HCT116 (cell line): Measurements from ENCODE around the gene PAX2. TPM values are rescaled to one million over a fixed set of nuclear protein-coding genes. Genes with fewer than 3 reads are reported as not detected.

Source experiments
- ATAC-seq: fragments of 200-7000 bp; cut with Tn5 transposase; 2 replicates; pipeline ENCODE4 v1.9.1; 2020; ENCODE audit warnings: mild to moderate bottlenecking, moderate library complexity
- BruUV-seq: library from RNA; stranded (reverse); fragments of 400-500 nt; replicated peaks from 2 replicates; lab custom pipeline; 2021; lab: Mats Ljungman, UMichigan
- CTCF ChIA-PET: fragments of 300-600 bp; sonication (Branson Sonifier 250); formaldehyde crosslinking; loops from one replicate; lab custom pipeline; 2021; ENCODE audit warnings: antibody characterized with exemption; lab: Charles Lee
- POLR2A ChIA-PET: fragments of 300-600, 350-600 bp; sonication (Branson Sonifier 250); formaldehyde crosslinking; loops from one replicate; lab custom pipeline; 2021; ENCODE audit warnings: antibody characterized with exemption; lab: Charles Lee
- RAD21 ChIA-PET, 2 experiments: fragments of 300-600 bp; sonication (Branson Sonifier 250); formaldehyde crosslinking; loops; one replicate each; lab custom pipeline; 2023; ENCODE audit warnings: low total read pairs in 2 of 2; ENCODE audit not compliant: uncharacterized antibody in 2 of 2, unreplicated experiment in 2 of 2, low non-redundant PET in 1 of 2; lab: Charles Lee
- DNase-seq: peaks from one replicate; pipeline ENCODE4 v3.0.0-alpha.2; 2010; ENCODE audit warnings: low read depth, low spot score
- H2AFZ ChIP-seq: fragments of 200-600 bp; shearing (Covaris generic), sonication (generic); 2 replicates; pipeline ENCODE4 v1.6.1; 2017; ENCODE audit warnings: low read depth, mixed run types, mixed read lengths, antibody characterized with exemption, low read length; ENCODE audit not compliant: poor library complexity, severe bottlenecking
- H3K27ac ChIP-seq: 2 replicates; pipeline ENCODE4 v1.5.1; 2012; ENCODE audit warnings: low read depth, low read length
- H3K27me3 ChIP-seq: fragments of 200-600 bp; sonication (generic); 2 replicates; pipeline ENCODE4 v1.6.1; 2016; ENCODE audit warnings: mixed run types, low read length, mixed read lengths; ENCODE audit not compliant: insufficient read depth
- H3K36me3 ChIP-seq, 2 experiments: fragments of 200-500 bp in 1 of 2; fragments of 200-600 bp in 1 of 2; sonication (Bioruptor generic) in 1 of 2; sonication (generic) in 1 of 2; 2 replicates each; pipeline versions ENCODE4 v1.5.1 to v1.6.1; 2014 to 2016; ENCODE audit warnings: low read length in 2 of 2, inconsistent platforms in 1 of 2, mixed read lengths in 1 of 2, mixed run types in 1 of 2; ENCODE audit not compliant: insufficient read depth in 2 of 2, control insufficient read depth in 1 of 2
- H3K4me1 ChIP-seq, 2 experiments: fragments of 200-600 bp in 1 of 2; sonication (generic) in 1 of 2; 2 replicates each; pipeline versions ENCODE4 v1.5.1 to v1.6.1; 2012 to 2017; ENCODE audit warnings: low read length in 2 of 2, inconsistent platforms in 1 of 2, mild to moderate bottlenecking in 1 of 2, mixed read lengths in 1 of 2, mixed run types in 1 of 2, moderate library complexity in 1 of 2; ENCODE audit not compliant: insufficient read depth in 2 of 2, control insufficient read depth in 1 of 2
- H3K4me2 ChIP-seq: fragments of 200-600 bp; sonication (generic); 2 replicates; pipeline ENCODE4 v1.6.1; 2017; ENCODE audit warnings: mixed run types, low read length, mixed read lengths
- H3K4me3 ChIP-seq, 2 experiments: fragments of 200-600 bp in 1 of 2; sonication (generic) in 1 of 2; replicated peaks in 1 of 2; 2 replicates each; pipeline ENCODE4 v1.5.1; 2011 to 2016; ENCODE audit warnings: low read length in 2 of 2, control low read depth in 1 of 2, low read depth in 1 of 2, mild to moderate bottlenecking in 1 of 2, mixed read lengths in 1 of 2, mixed run types in 1 of 2
- H3K79me2 ChIP-seq: fragments of 200-600 bp; sonication (generic); 2 replicates; pipeline ENCODE4 v1.6.1; 2017; ENCODE audit warnings: mild to moderate bottlenecking, mixed run types, low read length, moderate library complexity, mixed read lengths; ENCODE audit not compliant: insufficient read depth
- H3K9ac ChIP-seq: fragments of 200-600 bp; sonication (generic); 2 replicates; pipeline ENCODE4 v1.6.1; 2016; ENCODE audit warnings: low read length, mixed read lengths
- H3K9me2 ChIP-seq: fragments of 200-600 bp; sonication (generic), shearing (Covaris generic); 2 replicates; pipeline ENCODE4 v1.6.1; 2017; ENCODE audit warnings: mixed run types, mild to moderate bottlenecking, moderate library complexity; ENCODE audit not compliant: insufficient read depth
- H3K9me3 ChIP-seq, 2 experiments: fragments of 200-500 bp in 1 of 2; fragments of 200-600 bp in 1 of 2; sonication (Bioruptor generic) in 1 of 2; sonication (generic) in 1 of 2; 2 replicates each; pipeline ENCODE4 v1.6.1; 2014 to 2017; ENCODE audit warnings: low read length in 2 of 2, mixed read lengths in 2 of 2, inconsistent platforms in 1 of 2, low read depth in 1 of 2, mild to moderate bottlenecking in 1 of 2, mixed run types in 1 of 2, moderate library complexity in 1 of 2; ENCODE audit not compliant: control insufficient read depth in 1 of 2, insufficient read depth in 1 of 2
- H4K20me1 ChIP-seq: fragments of 200-600 bp; sonication (generic), shearing (Covaris generic); 2 replicates; pipeline ENCODE4 v1.6.1; 2017; ENCODE audit warnings: mixed run types, mild to moderate bottlenecking, moderate library complexity; ENCODE audit not compliant: insufficient read depth
- CBX3 ChIP-seq: IDR thresholded peaks from 2 replicates; pipeline ENCODE4 v1.6.1; 2012; ENCODE audit warnings: low read depth
- EGR1 ChIP-seq: IDR thresholded peaks from 2 replicates; pipeline ENCODE4 v1.6.1; 2012; ENCODE audit warnings: low read depth
- EZH2 ChIP-seq: fragments of 200-600 bp; sonication (generic); IDR thresholded peaks from 2 replicates; pipeline ENCODE4 v1.6.1; 2017; ENCODE audit warnings: antibody characterized with exemption, mixed run types
- EZH2phosphoT487 ChIP-seq: fragments of 200-600 bp; IDR thresholded peaks from 2 replicates; pipeline ENCODE4 v1.6.1; 2018; ENCODE audit warnings: antibody characterized with exemption, borderline replicate concordance
- JUND ChIP-seq: IDR thresholded peaks from 2 replicates; pipeline ENCODE4 v1.6.1; 2012
- POLR2AphosphoS5 ChIP-seq: IDR thresholded peaks from 2 replicates; pipeline ENCODE4 v1.6.1; 2011; ENCODE audit warnings: mild to moderate bottlenecking, low read depth, low read length, moderate library complexity
- SIN3A ChIP-seq: IDR thresholded peaks from 2 replicates; pipeline ENCODE4 v1.6.1; 2012; ENCODE audit warnings: low read depth
- SP1 ChIP-seq: IDR thresholded peaks from 2 replicates; pipeline ENCODE4 v1.6.1; 2012; ENCODE audit warnings: low read depth
- SRF ChIP-seq: IDR thresholded peaks from 2 replicates; pipeline ENCODE4 v1.6.1; 2012; ENCODE audit warnings: low read depth
- TCF7L2 ChIP-seq: IDR thresholded peaks from 2 replicates; pipeline ENCODE4 v1.7.0; 2011; ENCODE audit warnings: borderline replicate concordance, inconsistent platforms; ENCODE audit not compliant: insufficient read depth, insufficient read length; ENCODE audit errors: extremely low read depth
- YY1 ChIP-seq: IDR thresholded peaks from 2 replicates; pipeline ENCODE4 v1.6.1; 2011; ENCODE audit warnings: low read length, low read depth, moderate library complexity, mild to moderate bottlenecking; ENCODE audit not compliant: insufficient replicate concordance; ENCODE audit errors: extremely low read depth
- ZFX ChIP-seq: fragments of 450-650 bp; IDR thresholded peaks from 2 replicates; pipeline ENCODE4 v1.6.1; 2017
- ZNF274 ChIP-seq: fragments of 200-500 bp; sonication (Bioruptor generic); IDR thresholded peaks from 2 replicates; pipeline ENCODE4 v1.6.1; 2014; ENCODE audit warnings: mild to moderate bottlenecking, low read depth, low read length, inconsistent platforms
- intact Hi-C: fragments of 100-400 bp; cut with micrococcal nuclease; formaldehyde crosslinking; loops from 2 replicates; pipeline ENCODE4 v1.10.0; 2022
- total RNA-seq: library from RNA; stranded (reverse); gene quantifications from one replicate; pipeline ENCODE4 v1.2.1, GENCODE V29; 2021; ENCODE audit not compliant: unreplicated experiment
- TF ChIP-seq, protein P1 (sequence below): IDR thresholded peaks from 2 replicates; pipeline ENCODE4 v1.6.1; 2012
- TF ChIP-seq, protein P2 (sequence below): IDR thresholded peaks from 2 replicates; pipeline ENCODE4 v1.6.1; 2011; ENCODE audit warnings: mild to moderate bottlenecking, low read length, moderate library complexity; ENCODE audit not compliant: insufficient replicate concordance; ENCODE audit errors: extremely low read depth
- TF ChIP-seq, protein P3 (sequence below), 3 experiments: fragments of 200-600 bp in 1 of 3; sonication (generic) in 1 of 3; IDR thresholded peaks in 2 of 3; conservative IDR thresholded peaks in 1 of 3; 2 replicates each; pipeline ENCODE4 v1.5.1; 2012 to 2017; ENCODE audit warnings: low read depth in 2 of 3, low read length in 2 of 3, antibody characterized with exemption in 1 of 3, borderline replicate concordance in 1 of 3, control low read depth in 1 of 3, mild to moderate bottlenecking in 1 of 3, mixed read lengths in 1 of 3, mixed run types in 1 of 3, moderate library complexity in 1 of 3; ENCODE audit not compliant: insufficient read depth in 1 of 3

The PAX2 gene
- total RNA-seq, 1 experiment from 2014 or later: 5.0 TPM

DNA sequence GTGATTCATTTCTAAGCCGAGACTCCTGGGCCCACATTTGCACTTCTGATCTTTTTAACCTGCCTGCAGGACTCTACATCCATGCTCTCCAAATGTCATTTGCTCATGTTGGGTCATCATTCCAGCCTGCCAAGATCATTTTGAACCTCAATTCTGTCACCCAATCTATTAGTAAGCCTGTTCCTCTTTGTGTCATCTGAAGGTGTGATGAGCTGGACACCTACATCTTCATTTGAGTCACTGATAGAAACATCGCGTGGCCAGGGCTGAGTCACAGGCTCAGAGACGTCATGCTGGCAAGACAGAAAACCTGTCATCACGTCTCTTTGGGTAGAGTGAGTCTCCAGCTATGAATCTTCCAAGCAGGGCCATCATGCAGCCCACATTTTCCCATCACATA, 102.1 kb downstream of the PAX2 start (continued):
- TF ChIP-seq TCF7L2: no peak
- no peak for TF ChIP-seq ZFX
- no peak for TF ChIP-seq SIN3A
- peak; percentile 78; the same call in 1 of the 2 replicates for TF ChIP-seq CBX3
- no peak for TF ChIP-seq POLR2AphosphoS5
- TF ChIP-seq EGR1: no peak
- peak; percentile 53 for TF ChIP-seq SP1
- TF ChIP-seq, protein P1, sequence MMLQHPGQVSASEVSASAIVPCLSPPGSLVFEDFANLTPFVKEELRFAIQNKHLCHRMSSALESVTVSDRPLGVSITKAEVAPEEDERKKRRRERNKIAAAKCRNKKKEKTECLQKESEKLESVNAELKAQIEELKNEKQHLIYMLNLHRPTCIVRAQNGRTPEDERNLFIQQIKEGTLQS: no peak
- TF ChIP-seq EZH2phosphoT487: no peak
- TF ChIP-seq ZNF274: no peak
- TF ChIP-seq JUND: peak; percentile 77
- TF ChIP-seq SRF: no peak

DNA sequence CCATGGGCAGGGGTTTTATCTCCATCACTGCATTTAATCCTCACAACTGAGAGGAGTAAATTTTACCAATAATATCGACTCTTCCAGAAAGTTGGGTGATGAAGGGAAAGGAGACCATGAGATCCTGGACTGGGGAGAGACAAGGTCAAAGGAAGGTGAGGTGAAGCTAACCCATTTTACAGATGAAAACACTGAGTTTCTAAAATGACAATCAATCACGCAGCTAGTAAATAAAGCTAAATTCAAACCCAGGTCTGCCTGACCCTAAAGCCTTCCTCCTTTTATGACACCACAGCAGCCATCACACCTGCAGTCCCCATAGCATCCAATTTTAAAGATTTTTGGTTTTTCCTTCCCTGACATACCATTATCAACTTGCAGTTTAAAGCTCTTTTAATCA, 103.4 kb downstream of the PAX2 start:
- H3K9me2 ChIP-seq: no peaks in the 10 kb centered on the region
- no peaks in the 10 kb centered on the region for H4K20me1 ChIP-seq
- no peak overlapping the region for H3K4me3 ChIP-seq
- no TSS peak for BruUV-seq
- no peak overlapping the region for H2AFZ ChIP-seq
- H3K9ac ChIP-seq: no peak overlapping the region
- H3K4me2 ChIP-seq: no peak overlapping the region
- no peak overlapping the region for H3K27ac ChIP-seq
- H3K36me3 ChIP-seq: no peaks in the 10 kb centered on the region
- no peak for DNase-seq
- H3K79me2 ChIP-seq: no peaks in the 10 kb centered on the region
- no peaks in the 10 kb centered on the region for H3K9me3 ChIP-seq
- ChIA-PET CTCF (no interaction called here), RAD21 (no interaction called here), POLR2A (no interaction called here)
- intact Hi-C loops: no loop called here
- H3K27me3 ChIP-seq: peaks cover 17% of the 10 kb centered on the region
- ATAC-seq: no peak
- TF ChIP-seq SRF: no peak
- no peak for TF ChIP-seq EZH2
- TF ChIP-seq SIN3A: no peak
- no peak for TF ChIP-seq SP1
- TF ChIP-seq, protein P2, sequence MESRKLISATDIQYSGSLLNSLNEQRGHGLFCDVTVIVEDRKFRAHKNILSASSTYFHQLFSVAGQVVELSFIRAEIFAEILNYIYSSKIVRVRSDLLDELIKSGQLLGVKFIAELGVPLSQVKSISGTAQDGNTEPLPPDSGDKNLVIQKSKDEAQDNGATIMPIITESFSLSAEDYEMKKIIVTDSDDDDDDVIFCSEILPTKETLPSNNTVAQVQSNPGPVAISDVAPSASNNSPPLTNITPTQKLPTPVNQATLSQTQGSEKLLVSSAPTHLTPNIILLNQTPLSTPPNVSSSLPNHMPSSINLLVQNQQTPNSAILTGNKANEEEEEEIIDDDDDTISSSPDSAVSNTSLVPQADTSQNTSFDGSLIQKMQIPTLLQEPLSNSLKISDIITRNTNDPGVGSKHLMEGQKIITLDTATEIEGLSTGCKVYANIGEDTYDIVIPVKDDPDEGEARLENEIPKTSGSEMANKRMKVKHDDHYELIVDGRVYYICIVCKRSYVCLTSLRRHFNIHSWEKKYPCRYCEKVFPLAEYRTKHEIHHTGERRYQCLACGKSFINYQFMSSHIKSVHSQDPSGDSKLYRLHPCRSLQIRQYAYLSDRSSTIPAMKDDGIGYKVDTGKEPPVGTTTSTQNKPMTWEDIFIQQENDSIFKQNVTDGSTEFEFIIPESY: no peak
- TF ChIP-seq, protein P3, sequence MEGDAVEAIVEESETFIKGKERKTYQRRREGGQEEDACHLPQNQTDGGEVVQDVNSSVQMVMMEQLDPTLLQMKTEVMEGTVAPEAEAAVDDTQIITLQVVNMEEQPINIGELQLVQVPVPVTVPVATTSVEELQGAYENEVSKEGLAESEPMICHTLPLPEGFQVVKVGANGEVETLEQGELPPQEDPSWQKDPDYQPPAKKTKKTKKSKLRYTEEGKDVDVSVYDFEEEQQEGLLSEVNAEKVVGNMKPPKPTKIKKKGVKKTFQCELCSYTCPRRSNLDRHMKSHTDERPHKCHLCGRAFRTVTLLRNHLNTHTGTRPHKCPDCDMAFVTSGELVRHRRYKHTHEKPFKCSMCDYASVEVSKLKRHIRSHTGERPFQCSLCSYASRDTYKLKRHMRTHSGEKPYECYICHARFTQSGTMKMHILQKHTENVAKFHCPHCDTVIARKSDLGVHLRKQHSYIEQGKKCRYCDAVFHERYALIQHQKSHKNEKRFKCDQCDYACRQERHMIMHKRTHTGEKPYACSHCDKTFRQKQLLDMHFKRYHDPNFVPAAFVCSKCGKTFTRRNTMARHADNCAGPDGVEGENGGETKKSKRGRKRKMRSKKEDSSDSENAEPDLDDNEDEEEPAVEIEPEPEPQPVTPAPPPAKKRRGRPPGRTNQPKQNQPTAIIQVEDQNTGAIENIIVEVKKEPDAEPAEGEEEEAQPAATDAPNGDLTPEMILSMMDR (IDR thresholded peaks at IDR 0.05 in 2 of 3, conservative IDR thresholded peaks at IDR 0.05 in 1 of 3; ENCODE audit: borderline replicate concordance in 1 of 3, insufficient read depth in 1 of 3, low read depth in 2 of 3, low read length in 2 of 3): no peak
- TF ChIP-seq YY1: no peak
- TF ChIP-seq EGR1: no peak
- no peak for TF ChIP-seq ZFX
- no peak for TF ChIP-seq POLR2AphosphoS5
- H3K4me1 ChIP-seq: peaks cover 5 to 15% of the 10 kb centered on the region in 2 experiments; a peak in 3 of 4 replicates
